Measurements from ENCODE around the gene NSG1.
"Not testable (repeated sequence)": the region's sequence is repeated elsewhere in the genome, so short reads cannot be mapped to it uniquely, and the experiment has no call there.

NSG1 gene

GRCh38 chr4:4417886-4418285 is 31.0 kb downstream of the NSG1 start:
- DNase-seq = no peak

DNA sequence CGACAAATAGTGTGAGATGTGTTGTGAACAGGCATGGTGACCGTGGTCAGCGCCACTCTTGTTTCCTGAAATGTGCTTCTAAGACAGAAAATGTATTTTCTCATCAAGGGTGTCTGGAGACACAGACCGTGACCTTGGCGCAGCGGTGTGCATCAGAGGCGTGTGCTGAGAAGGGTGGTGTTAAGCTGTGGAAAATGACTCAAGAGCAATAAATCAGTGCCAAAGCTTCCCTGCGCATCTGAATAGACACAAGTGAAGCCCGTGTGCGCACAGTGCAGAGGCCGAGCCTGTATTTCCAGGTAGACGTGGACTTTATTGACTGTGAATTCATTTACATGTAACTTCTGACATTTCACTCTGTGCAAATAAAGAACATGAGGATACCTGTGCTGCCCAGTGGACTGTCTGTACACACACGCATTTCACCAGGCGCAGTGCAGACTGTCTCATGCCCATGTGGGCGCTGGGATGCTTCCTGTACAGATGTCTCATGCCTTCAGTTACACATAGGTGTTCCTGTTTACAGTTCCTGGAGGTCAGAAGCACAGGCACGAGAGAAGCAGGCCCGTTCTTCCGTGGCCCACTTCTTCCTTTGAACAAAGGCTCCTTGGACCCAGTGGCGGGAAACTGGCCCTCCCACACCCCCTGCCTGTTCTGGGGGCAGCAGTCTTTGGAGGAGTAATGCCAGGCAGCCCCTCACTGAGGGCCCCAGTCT is 31.9 kb downstream of the NSG1 start:
- DNase-seq = no peak

GRCh38 chr4:4419896-4420295 is 33.0 kb downstream of the NSG1 start:
- DNase-seq = no peak

- no peak for DNase-seq
These were observed 33.5 kb downstream of the NSG1 start for GRCh38 chr4:4420421-4420820.

DNA sequence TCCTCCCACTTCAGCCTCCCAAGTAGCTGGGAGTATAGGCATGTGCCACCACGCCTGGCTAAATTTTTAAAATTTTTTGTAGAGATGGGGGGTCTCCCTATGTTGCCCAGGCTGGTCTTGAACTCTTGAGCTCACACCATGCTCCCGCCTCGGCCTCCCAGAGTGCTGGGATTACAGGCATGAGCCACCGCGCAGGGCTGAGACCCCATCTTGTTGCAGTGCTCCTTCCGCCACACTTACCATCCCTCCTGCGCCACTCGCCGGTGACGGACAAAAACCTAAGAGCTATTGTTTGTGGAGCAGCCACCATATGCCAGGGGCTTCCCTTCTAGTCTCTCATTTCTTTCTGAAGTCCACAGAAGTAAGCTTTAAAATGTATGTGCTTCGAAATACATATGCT is 34.5 kb downstream of the NSG1 start:
- DNase-seq = no peak

- not testable (repeated sequence) for DNase-seq
These were observed 35.2 kb downstream of the NSG1 start for GRCh38 chr4:4422117-4422516.

DNA sequence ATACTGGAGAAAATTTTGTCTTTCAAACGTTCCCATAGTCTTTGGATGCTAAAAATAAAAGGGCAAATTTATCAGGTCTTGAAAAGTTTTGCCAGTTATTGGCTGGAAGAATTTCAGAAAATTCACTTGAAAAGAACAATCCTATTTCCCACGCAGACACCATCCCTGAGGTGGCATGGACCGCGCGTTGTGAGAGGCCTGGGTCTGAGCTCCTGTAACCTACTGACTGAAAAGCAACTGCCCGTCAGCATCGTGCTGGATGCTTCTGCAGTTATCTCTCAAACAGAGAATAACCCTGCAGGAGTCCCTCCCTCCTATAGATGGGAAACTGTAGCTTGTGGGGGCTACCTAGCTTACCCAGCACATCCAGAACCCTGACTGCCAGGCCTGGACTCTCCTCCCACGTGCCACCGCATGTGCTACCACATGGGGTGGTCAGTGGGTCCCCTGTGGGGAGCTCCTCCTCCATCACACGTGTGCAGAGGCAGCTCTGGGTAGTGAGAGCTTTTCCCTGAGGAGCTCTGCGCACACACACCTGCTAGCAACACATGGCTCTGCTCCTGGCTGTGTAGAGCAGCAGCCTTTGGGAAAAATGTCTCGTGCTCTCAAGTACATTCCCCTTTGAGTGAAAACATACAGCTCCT is 36.1 kb downstream of the NSG1 start:
- DNase-seq = no peak

GRCh38 chr4:4423706-4424498 is 37.0 kb downstream of the NSG1 start:
- DNase-seq = no peak

DNA sequence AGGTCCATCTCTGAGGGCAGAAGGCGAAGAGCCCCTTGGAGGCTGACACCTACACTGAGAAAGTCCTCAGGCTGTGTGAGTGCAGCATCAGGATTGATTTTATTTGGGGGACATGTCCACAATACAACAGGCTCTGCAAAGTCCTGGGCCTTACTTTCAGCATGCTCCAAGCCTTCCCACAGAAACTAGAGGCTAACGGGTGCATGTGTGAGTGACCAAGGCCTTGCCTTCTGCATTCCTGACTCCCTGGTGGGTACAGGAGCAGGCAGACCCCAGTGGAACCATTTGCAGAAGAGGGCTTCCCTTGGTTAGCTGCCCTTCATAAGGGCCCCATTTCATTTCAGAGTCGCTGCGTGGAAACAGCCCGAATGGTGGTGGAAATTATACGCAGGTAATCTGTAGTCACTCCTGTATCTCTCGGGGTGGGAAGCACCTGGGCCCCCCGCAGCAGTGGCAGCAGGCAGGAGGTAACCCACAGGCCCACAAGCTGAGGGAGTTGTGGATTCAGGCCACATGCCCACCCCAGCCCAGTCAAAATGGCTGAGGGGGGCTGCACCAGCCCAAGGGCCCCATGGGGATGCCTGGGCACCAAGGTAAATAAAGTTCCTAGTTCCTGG is 37.7 kb downstream of the NSG1 start:
- DNase-seq = no peak

DNA sequence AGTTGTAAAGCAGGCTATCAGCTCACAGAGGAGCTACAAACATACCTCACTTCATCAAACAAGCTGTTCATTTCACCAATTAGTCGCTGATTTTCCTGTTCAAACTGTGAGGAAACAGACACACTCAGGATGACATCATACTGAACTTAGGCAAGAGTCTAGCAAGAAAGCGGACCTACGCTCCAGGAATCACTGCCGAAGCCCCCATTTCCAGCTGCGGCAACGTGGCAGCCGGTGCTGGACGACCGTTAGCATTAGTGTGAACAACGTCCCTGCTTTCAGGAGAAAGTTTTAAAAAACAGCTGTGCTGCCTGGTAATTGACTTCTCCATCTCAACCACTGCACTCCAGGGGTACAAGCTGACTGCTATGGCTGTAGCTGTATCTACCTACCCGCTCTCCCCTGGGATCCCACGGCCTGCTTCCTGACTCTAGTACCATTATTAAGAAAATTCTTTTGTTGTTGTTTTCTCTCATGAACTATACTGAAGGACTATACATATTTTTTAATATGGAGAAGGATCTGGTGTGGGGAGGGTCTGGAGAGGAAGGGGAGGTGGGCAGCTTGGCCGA is 38.3 kb downstream of the NSG1 start:
- no peak for DNase-seq

GRCh38 chr4:4425696-4426095 is 38.8 kb downstream of the NSG1 start:
- DNase-seq = no peak

DNA sequence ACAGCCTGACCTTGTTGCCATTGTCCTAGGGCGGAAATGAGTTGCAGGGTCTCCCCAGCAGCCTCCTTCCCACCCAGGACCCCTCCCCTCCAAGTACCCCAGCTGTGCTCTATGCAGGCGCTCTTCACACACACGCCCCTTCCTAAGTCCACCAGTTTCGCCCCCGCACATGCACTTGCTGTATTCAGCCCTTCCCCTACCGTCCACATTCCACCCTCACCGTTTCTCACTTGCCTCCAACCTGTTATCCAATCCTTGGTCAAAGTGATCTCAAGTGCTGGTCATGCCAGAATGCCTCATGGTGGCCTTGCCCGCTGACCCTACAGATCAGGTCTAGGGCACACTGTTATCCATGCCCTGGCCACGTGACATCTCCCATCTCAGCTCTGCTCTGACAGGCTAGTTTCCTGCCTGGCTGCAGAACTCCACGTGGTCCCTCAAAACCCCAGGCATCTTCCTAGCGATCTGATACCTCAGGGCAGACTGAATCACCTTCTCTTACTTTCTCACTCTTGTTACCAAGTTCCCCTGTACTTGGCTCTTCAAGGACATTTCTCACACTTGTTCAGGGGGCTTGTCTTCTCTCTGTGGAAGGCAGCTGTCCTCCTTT is 39.7 kb downstream of the NSG1 start:
- DNase-seq = no peak

DNA sequence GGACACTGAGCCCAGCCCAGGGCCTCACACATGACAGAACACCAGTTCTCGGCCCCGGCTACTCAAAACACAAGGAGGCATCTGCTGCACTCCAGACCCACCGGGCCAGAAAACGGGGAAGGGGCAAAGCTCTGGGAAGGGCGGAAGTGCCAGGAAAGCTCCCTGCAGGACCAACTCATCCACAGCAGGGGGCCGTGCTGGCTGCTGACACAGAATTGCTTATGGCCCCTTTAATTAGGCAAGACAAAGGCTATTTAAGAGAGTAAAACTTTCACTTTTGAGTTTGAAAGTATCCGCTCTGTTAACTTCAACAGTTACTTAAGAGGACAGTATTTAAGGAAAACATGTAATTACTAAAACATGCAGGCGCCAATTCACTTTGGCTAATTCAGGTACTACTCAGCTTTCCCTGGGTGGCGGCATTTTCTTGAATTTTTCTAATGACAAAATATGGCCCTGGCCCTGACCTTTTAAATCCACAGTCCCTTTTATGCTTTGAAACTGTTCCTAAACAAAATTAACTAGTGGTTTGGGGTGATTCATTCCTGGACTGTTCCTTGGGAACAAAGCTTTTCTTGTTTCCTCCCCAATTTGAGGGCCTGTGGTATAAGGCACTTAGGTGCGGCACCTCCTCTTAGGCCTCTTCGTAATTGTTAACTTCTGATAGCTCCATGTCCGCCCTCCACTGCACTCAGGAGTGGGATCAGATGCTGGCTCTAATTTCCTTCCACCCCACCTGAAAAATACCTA is 40.4 kb downstream of the NSG1 start:
- no peak for DNase-seq

- DNase-seq = no peak
These were observed 41.0 kb downstream of the NSG1 start for GRCh38 chr4:4427886-4428285.

GRCh38 chr4:4428966-4429875 is 42.3 kb downstream of the NSG1 start:
- no peak for DNase-seq

DNA sequence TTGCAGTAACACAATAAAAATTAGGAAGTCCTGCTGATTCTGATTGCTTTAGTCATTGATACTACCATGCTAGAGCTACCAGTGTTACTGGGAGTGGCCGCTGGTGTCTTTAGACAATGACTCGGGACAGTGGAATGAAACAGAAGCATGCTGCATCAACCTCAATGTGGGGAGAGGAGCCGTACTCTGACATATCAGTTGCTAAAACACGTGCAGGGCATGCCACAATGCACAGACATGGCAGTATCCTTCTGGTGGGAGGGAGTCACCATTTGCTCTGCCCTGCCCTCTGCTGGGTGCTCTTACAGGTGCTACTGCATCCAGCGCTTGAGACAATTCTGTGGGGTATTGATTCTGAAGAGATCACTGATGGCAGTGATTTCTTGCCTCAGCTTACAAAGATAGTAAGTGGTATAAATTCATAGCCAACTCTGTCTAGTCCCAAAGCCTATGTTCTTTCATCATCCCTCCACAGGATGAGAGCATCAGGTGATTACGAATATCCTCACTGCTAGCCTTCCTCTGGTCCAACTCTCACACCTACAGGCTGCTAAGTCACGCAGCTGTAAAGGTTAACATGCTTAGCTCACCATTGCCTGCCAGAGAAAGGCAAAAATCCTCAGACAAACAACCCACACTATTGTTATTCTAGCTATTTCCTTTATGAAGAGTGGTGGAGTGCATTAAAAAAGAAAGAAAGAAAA is 43.7 kb downstream of the NSG1 start:
- no peak for DNase-seq

DNA sequence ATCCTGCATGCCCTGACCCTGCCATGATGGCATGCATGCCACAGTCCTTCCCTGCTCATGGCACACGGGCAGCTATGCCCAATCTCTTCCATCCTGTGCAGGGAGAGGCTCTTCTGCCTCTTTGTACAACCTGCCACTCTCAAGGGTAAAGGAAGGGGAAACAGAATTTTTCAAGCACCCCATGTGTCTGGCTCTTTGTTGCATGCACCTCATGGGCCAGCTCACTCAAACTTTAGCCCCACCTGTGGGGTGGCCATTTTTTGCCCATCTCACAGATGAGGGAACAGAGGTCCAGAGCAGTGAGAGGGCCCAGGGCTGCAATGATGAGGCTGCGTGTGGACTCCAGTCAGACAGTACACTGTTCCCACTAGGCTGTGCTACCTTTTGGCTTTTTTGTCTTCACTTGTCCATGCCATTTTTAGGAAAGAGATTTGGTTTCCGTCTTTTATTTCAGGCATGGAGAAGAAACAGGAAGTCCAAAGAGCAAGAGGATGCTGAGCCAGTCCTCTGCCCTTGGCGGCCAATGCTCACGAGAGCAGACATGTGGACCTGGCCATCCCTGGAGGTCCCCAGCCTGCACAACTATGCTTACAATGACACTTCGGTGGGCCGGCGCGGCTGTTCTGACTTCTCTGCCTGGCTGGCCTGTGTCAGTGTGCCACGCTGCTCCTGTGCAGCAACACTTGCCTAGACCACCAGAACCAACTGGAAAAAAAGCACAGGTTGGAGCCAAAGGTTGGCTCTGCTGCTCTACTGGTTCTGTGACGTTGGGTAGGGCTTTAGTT is 45.6 kb downstream of the NSG1 start:
- no peak for DNase-seq

- no peak for DNase-seq
These were observed 47.0 kb downstream of the NSG1 start for GRCh38 chr4:4433941-4434340.

- no peak for DNase-seq
These were observed 49.4 kb downstream of the NSG1 start for GRCh38 chr4:4436244-4436823.

All from NCI-H510A (cell line).